HG03060 (cell line): ENCODE data around the gene RB1.
A peak's percentile ranks its signal among the peaks of the same experiment; 100 is the strongest.

ENCODE experiments used
- ATAC-seq: cut with Tn5 transposase; IDR thresholded peaks from one replicate; pipeline ENCODE4 v1.9.1; 2021; ENCODE audit warnings: low read depth, moderate number of reproducible peaks; ENCODE audit not compliant: unreplicated experiment

The RB1 gene

DNA sequence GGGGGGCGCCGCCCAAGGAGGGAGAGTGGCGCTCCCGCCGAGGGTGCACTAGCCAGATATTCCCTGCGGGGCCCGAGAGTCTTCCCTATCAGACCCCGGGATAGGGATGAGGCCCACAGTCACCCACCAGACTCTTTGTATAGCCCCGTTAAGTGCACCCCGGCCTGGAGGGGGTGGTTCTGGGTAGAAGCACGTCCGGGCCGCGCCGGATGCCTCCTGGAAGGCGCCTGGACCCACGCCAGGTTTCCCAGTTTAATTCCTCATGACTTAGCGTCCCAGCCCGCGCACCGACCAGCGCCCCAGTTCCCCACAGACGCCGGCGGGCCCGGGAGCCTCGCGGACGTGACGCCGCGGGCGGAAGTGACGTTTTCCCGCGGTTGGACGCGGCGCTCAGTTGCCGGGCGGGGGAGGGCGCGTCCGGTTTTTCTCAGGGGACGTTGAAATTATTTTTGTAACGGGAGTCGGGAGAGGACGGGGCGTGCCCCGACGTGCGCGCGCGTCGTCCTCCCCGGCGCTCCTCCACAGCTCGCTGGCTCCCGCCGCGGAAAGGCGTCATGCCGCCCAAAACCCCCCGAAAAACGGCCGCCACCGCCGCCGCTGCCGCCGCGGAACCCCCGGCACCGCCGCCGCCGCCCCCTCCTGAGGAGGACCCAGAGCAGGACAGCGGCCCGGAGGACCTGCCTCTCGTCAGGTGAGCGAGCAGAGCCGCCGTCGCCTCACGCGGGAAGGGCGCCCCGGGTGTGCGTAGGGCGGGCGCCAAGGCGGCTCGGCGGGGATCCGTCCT is at the start of gene RB1:
Gene RB1, plus strand, starts transcription at position 393 of the 784 bp plus-strand sequence. Its CDS starts 162 bp downstream, at position 555.
- ATAC-seq = peak; percentile 45

GRCh38 chr13:48253849-48254248 is 49.7 kb upstream of the RB1 start:
- no peak for ATAC-seq

- ATAC-seq = no peak
These were observed 48.5 kb upstream of the RB1 start for GRCh38 chr13:48255090-48255489.

- no peak for ATAC-seq
These were observed 47.6 kb upstream of the RB1 start for GRCh38 chr13:48255954-48256353.

DNA sequence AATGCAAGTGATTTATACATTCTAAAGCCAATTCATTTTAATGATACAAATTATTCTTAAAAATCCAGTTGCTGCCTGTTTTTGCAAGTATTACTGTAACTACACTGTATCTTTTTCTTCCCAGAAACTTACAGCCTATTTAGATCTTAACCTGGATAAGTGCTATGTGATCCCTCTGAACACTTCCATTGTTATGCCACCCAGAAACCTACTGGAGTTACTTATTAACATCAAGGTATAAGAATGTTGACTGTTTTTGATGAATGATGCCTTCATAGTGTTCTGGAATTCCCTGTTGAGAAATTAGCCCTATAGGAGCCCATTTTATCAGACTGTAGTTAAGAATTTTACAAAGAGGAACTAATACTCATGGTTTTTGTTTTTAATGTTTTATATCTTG is 45.5 kb upstream of the RB1 start:
- ATAC-seq = no peak

DNA sequence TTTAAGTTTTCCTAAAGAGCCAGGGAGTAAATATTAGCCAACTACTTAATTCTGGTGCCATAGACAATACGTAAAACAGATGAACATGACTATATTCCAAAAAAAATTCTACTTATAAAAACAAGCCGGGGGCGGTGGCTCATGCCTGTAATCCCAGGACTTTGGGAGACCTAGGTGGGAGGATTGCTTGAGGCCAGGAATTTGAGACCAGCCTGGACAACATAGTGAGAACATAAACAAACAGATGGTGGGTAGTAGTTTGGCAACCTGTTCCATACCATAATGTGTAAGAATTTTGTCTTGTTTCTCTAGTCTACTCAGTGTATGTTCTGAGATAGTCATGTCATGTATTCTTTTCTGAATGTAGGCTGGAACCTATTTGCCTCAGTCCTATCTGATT is 45.1 kb upstream of the RB1 start:
- no peak for ATAC-seq

- no peak for ATAC-seq
These were observed 42.6 kb upstream of the RB1 start for GRCh38 chr13:48260970-48261369.

DNA sequence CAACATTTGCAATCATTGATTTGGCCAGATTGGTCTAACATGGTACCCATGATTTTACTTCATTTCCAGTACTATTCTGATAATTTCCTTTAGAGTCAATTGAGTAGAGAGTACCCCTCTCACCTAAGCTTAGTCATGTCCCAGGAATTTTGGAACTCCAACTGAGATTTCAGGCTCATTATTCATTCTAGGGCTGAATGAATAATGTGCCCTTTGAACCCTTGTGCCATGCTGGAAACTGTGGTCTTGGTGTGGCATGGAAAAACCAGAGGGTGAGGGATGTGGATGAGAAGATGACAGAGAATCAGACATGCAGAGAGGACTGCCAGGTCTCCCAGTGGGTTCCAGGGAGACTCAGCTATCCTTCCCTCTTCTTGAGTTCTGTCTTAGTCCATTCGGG is 40.4 kb upstream of the RB1 start:
- no peak for ATAC-seq

GRCh38 chr13:48264058-48264457 is 39.5 kb upstream of the RB1 start:
- no peak for ATAC-seq

DNA sequence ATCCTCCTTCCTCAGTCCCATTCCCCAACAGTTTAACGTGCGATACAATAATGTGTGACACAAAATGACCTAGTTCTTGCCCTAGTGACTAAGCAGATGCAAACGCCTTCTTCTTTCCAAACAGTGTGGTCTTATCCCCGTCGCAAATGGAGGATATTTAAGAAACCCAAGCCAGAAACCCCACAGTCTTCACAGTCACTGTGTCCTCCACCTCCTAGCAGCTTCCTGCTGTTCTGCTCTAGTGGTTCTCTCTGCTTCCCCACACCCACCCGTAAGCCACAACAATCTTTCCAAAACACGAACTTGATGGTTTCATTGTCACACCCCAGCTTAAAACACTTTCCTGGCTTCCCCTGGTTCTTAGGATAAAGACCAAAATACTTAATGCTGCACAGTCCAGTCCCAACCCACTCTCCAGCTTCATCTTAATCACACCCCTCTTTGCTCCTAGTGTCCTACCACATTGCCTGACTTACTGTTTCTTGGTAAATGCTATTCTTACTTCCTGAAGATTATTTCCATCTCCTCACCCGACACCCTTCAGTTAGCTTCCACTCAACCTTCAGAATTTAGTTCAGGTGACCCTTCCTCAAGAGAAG is 38.2 kb upstream of the RB1 start:
- ATAC-seq = no peak

DNA sequence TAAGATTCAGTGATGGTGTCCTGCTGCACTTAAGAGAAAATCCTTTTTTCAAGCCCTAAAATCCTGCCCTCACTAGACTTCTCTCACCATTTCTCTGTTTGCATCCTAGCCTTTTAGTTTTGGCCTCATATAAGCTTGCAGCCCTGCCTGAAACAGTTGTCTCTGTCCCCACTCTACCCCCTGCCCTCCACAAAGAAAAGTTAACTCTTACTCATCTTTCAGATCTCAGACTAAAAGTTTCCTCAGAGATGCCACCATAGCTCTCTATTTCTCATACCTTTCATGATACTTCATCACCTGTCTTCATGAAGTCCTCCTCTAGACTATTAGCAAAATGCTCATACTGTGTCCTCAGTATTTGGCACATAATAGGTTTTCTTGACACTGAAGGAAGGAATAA is 37.4 kb upstream of the RB1 start:
- ATAC-seq = no peak

DNA sequence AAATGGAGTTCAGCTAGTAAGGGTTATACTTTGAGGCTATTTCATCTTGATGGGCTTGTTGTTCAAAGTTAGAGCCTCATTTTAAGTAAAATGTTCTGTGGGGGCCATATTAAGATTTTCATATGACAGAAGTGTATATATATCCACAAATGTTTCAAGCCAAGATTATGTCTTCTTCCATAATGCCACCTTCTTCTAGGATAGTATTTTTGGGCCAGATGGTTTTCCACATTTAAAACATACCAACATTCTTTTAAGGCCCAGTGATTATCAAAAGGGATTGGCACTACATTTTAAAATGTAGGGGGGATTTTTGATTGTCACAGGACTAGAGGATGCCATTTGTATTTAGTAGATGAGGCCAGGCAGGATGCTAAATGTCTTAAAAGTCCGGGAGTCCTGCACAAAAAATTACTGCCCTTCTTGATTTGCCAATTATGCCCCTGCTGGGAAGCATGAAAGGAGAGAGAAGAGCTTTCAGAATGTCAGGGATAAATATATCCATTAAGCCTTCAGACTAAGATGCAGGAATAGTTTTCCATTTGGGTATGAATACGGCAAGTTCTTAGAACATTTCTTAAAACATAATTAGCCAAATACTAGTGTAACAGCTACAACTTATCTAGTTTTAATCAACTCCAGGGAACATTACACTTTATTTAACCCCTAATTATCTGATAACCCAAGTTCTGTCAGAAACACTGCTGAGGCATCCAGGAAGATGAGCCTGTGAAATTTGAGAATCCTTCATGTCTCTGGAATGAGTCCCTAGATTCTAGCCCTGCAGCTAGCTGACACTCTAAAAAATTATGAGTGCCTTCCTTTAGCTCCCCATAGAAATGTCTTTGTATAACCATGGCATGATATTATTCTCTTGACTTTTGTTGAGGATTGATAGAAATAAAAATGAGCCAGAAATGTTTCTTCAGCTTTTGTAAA is 36.6 kb upstream of the RB1 start:
- ATAC-seq = no peak

DNA sequence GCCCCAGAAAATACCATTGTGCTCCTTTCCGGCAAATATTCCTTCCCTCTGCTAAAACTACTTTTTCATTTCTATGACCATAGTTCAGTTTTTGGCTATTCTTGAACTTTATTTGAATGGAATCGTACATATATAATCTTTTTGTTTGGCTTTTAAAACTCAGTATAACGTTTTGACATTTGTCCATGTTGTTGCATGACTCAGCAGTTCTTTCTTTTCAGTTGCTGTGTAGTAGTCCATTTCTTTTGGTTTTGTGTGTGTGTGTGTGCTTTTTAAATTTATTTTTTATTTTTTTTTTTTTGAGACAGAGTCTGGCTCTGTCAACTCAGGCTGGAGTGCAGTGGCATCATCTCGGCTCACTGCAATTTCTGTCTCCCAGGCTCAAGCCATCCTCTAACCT is 35.5 kb upstream of the RB1 start:
- ATAC-seq = no peak

DNA sequence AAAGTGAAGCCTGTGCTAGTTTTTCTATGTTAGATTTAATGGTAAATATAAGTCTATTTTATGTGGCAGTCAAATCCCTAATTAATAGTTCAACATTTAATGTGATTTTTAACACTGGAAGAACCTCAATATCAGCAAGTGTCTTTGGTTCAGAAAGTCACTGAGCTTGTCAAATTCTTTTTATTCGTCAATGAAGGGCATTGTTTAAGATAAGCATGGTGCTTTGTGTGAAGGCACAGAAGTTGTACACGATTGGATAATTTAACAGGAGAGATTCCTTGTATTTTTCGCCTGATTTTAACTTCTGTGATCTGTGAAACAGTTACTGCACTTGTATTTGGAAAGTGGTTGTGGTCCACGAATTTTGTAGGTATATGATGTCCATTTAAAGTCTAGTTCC is 30.2 kb upstream of the RB1 start:
- no peak for ATAC-seq

- ATAC-seq = no peak
These were observed 28.0 kb upstream of the RB1 start for GRCh38 chr13:48275507-48275906.

GRCh38 chr13:48278806-48279205 is 24.7 kb upstream of the RB1 start:
- ATAC-seq = no peak

DNA sequence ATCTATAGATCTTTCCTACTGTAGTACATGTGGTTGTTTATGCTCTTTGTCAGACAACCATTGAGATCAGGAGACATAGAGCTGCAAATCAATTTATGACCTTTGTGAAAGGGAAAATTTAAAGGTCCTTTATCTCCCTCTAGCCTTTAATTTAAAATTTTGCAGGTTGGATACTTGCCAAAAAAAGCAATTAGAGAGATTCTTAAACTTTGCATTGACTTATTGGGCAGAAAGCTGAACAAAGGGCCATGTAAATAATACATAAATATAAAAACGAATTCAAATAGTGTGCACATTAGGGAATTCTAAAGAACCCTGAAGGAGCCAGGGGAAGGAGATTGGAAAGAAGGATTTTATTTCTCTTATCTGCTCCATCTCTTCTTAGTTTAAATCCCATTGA is 22.0 kb upstream of the RB1 start:
- ATAC-seq = no peak

DNA sequence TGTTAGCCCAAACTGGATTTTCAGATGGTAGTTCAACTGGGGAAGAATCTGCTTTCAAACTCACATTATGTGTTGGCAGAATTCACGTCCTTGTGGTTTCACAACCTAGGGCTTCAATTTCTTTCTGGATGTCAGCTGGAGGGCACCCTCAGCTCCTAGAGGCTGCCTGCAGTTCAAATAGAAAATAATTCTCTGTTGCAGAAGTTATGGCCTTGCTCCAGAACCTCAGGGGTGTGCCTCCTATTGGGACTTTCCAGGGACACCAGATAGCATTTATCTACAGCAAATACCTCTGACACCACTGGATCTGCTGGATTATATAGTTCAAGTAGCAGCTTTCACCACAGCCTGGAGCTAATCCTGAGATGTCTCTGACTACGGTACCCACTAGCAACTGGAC is 11.8 kb upstream of the RB1 start:
- ATAC-seq = no peak

- no peak for ATAC-seq
These were observed 10.9 kb upstream of the RB1 start for GRCh38 chr13:48292650-48293049.

GRCh38 chr13:48294653-48295052 is 8.9 kb upstream of the RB1 start:
- ATAC-seq = no peak

- no peak for ATAC-seq
These were observed 8.3 kb upstream of the RB1 start for GRCh38 chr13:48295271-48295670.
